Frontal cortex (tissue), 4 donors: ENCODE measurements around the gene KCNQ5. TPM values are rescaled to one million over a fixed set of nuclear protein-coding genes. Genes with fewer than 3 reads are reported as not detected.

Experiments
- DNase-seq, 2 donors: peaks; one replicate each; pipeline ENCODE4 v3.0.0; 2012; ENCODE audit warnings: low spot score in 2 of 2
- FAIRE-seq: peaks from 2 replicates; lab custom pipeline; 2012; peaks lifted over from hg19 to GRCh38; lab: Jason Lieb, UNC
- total RNA-seq: library from RNA; depleted of rRNA; stranded (reverse); fragments of >200 nt; gene quantifications from one replicate; pipeline ENCODE4 v1.2.3, GENCODE V29; 2014
- donor health status: control.
- donor health status: control.
- donor health status: control.

Gene KCNQ5
- total RNA-seq, 1 donor from 2014 or later: 12.6 TPM

- no peak for FAIRE-seq
- no peak for DNase-seq
These were observed 451.4 kb downstream of the KCNQ5 start for GRCh38 chr6:73073238-73073637.

GRCh38 chr6:73074175-73074574 lies 452.3 kb downstream of the KCNQ5 start:
- FAIRE-seq (no peak), DNase-seq (no peak)

GRCh38 chr6:73076211-73076954 lies 454.5 kb downstream of the KCNQ5 start:
- FAIRE-seq (no peak), DNase-seq (no peak)

GRCh38 chr6:73078333-73078862 lies 456.5 kb downstream of the KCNQ5 start:
- no peak for DNase-seq
- no peak for FAIRE-seq

- FAIRE-seq: no peak
- no peak for DNase-seq
These were observed 457.2 kb downstream of the KCNQ5 start for GRCh38 chr6:73078908-73079610.

GRCh38 chr6:73079611-73079955 lies 457.7 kb downstream of the KCNQ5 start:
- no peak for FAIRE-seq
- DNase-seq: no peak

- FAIRE-seq (no peak), DNase-seq (no peak)
These were observed 458.1 kb downstream of the KCNQ5 start for GRCh38 chr6:73079978-73080377.

GRCh38 chr6:73081955-73082354 lies 460.1 kb downstream of the KCNQ5 start:
- no peak for DNase-seq
- no peak for FAIRE-seq

- DNase-seq (no peak), FAIRE-seq (no peak)
These were observed 462.0 kb downstream of the KCNQ5 start for GRCh38 chr6:73083886-73084285.

GRCh38 chr6:73085443-73085871 lies 463.6 kb downstream of the KCNQ5 start:
- FAIRE-seq: no peak

GRCh38 chr6:73086726-73087125 lies 464.9 kb downstream of the KCNQ5 start:
- DNase-seq (no peak), FAIRE-seq (no peak)

More at GRCh38 chr6:73085443-73085871, 463.6 kb downstream of the KCNQ5 start:
- DNase-seq: no peak

GRCh38 chr6:73088138-73088813 lies 466.4 kb downstream of the KCNQ5 start:
- no peak for FAIRE-seq

GRCh38 chr6:73104921-73105320 lies 483.1 kb downstream of the KCNQ5 start:
- FAIRE-seq (no peak), DNase-seq (no peak)

More at GRCh38 chr6:73088138-73088813, 466.4 kb downstream of the KCNQ5 start:
- DNase-seq: no peak

- DNase-seq: no peak
- FAIRE-seq: no peak
These were observed 485.2 kb downstream of the KCNQ5 start for GRCh38 chr6:73107016-73107415.

- no peak for DNase-seq
- FAIRE-seq: no peak
These were observed 487.1 kb downstream of the KCNQ5 start for GRCh38 chr6:73108949-73109348.

GRCh38 chr6:73109659-73110058 lies 487.8 kb downstream of the KCNQ5 start:
- DNase-seq (no peak), FAIRE-seq (no peak)

- no peak for FAIRE-seq
- DNase-seq: no peak
These were observed 494.5 kb downstream of the KCNQ5 start for GRCh38 chr6:73116330-73116729.

GRCh38 chr6:73121421-73121993 lies 499.6 kb downstream of the KCNQ5 start:
- DNase-seq (no peak), FAIRE-seq (no peak)

GRCh38 chr6:73123632-73124329 lies 501.9 kb downstream of the KCNQ5 start:
- no peak for FAIRE-seq

More at GRCh38 chr6:73123632-73124329, 501.9 kb downstream of the KCNQ5 start:
- no peak for DNase-seq
